Effector memory CD8-positive, alpha-beta T cell (primary cell): Measurements from ENCODE around the gene SAMHD1.
A peak's percentile ranks its signal among the peaks of the same experiment; 100 is the strongest.
"Not testable (repeated sequence)": the region's sequence is repeated elsewhere in the genome, so short reads cannot be mapped to it uniquely, and the experiment has no call there.

Source experiments
- ATAC-seq: fragments of 150-1000 bp; cut with Tn5 transposase; replicated peaks from 2 replicates; pipeline ENCODE4 v1.10.0; 2021; ENCODE audit warnings: mild to moderate bottlenecking, moderate library complexity
- DNase-seq, 3 experiments: peaks; one replicate each; pipeline ENCODE4 v3.0.0; 2021
- H3K27ac Mint-ChIP-seq, 2 donors: one replicate each; pipeline ENCODE4 v1.8.0; 2022; ENCODE audit warnings: mild to moderate bottlenecking in 2 of 2, mixed read lengths in 2 of 2, moderate library complexity in 2 of 2
- H3K27me3 Mint-ChIP-seq, 2 donors: one replicate each; pipeline ENCODE4 v1.8.0; 2022; ENCODE audit warnings: mixed read lengths in 2 of 2
- H3K36me3 Mint-ChIP-seq: one replicate; pipeline ENCODE4 v1.8.0; 2022; ENCODE audit warnings: mild to moderate bottlenecking, moderate library complexity, mixed read lengths; ENCODE audit not compliant: insufficient read depth
- H3K4me1 Mint-ChIP-seq, 2 donors: one replicate each; pipeline ENCODE4 v1.8.0; 2022; ENCODE audit warnings: low read depth in 2 of 2, mixed read lengths in 2 of 2
- H3K4me3 Mint-ChIP-seq, 2 donors: one replicate each; pipeline ENCODE4 v1.8.0; 2022; ENCODE audit warnings: mild to moderate bottlenecking in 2 of 2, mixed read lengths in 2 of 2, moderate library complexity in 2 of 2
- H3K9me3 Mint-ChIP-seq, 2 donors: one replicate each; pipeline ENCODE4 v1.8.0; 2022; ENCODE audit warnings: mixed read lengths in 2 of 2

The SAMHD1 gene

DNA sequence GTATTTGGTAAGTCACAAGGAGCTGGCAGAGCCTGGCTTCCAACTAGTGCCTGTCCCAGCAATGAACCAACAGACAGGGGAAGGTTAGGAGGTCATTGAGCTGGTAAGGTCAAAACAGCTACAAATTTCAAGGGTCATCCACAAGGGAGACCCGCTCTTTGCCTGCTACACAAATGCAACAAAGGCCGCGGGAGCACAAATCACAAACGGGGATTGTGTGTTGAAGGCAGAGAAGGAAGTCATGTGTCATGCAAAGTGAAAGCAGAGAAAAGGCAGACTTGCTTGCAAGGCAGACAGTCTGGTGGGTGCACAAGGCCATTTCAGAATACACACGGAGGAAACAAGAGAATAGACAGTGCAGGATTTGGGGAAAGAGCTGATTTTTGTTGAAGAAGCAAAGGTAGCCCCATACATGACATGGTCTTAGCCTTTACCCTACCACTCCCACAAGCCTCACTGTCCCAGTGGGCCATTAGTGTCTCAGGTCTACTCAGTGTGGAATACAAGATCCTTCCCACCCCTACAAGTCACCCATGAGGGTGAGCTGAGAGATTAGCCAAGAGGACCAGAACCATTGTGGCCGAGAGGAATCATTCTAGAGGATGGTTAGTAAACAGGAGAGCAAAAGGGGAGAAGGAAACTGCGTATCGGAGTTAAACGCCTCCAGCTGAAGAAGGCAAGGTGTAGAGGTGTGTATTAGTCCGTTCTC lies 18.1 kb upstream of the SAMHD1 start:
- no peaks in the 10 kb centered on the region for H3K9me3 Mint-ChIP-seq
- DNase-seq = peak in 1 of 3 experiments; percentile 20
- peak; percentile 74 for ATAC-seq
- no peaks in the 10 kb centered on the region for H3K27me3 Mint-ChIP-seq
- H3K27ac Mint-ChIP-seq = peak overlapping the region; percentile 92 to 97
- peaks cover 29 to 35% of the 10 kb centered on the region in 2 donors for H3K4me1 Mint-ChIP-seq
- peaks cover 4% of the 10 kb centered on the region for H3K36me3 Mint-ChIP-seq
- H3K4me3 Mint-ChIP-seq = peak overlapping the region; percentile 64 to 76

DNA sequence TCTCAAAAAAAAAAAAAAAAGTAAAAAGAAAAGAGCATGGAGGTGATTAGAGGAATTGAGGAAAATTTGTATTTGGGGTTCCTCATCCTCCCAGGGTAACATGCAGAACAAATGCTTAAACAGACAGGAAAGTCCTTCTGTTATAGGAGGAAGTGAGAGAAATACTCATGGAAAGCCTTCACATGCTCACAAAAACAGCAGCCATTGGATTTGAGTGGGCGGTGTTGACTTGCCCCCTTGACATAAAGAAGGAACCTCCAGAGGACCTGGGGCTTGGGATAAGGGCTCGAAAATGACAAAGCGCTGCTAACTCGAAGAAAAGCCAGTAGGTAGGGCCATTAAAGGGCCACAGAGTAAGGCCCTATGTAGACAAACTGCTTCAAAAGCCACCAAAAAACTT lies 17.5 kb upstream of the SAMHD1 start:
- Mint-ChIP-seq H3K4me1 (peaks cover 29 to 35% of the 10 kb centered on the region in 2 donors), H3K36me3 (peaks cover 3% of the 10 kb centered on the region), H3K27ac (peak overlapping the region; percentile 92 to 97), H3K4me3 (peak overlapping the region; percentile 64 to 76), H3K27me3 (no peaks in the 10 kb centered on the region), H3K9me3 (no peaks in the 10 kb centered on the region)
- DNase-seq (no peak), ATAC-seq (no peak)

DNA sequence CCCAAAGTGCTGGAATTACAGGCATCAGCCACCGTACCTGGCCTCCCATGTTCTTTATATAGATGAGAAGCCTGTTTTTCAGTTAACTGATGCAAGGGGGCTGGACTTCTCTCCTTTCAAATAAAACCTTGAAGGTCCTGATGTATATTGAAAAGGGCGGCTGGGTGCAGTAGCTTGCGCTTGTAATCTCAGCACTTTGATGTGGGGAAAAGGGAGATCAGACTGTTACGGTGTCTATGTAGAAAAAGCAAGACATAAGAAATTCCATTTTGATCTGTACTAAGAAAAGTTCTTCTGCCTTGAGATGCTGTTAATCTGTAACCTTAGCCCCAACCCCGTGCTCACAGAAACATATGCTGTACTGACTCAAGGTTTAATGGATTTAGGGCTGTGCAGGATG lies 16.1 kb upstream of the SAMHD1 start:
- Mint-ChIP-seq H3K27ac (no peak overlapping the region), H3K4me3 (no peak overlapping the region), H3K9me3 (no peaks in the 10 kb centered on the region), H3K36me3 (no peaks in the 10 kb centered on the region), H3K4me1 (peaks cover 32 to 38% of the 10 kb centered on the region in 2 donors), H3K27me3 (no peaks in the 10 kb centered on the region)
- DNase-seq (no peak), ATAC-seq (no peak)

DNA sequence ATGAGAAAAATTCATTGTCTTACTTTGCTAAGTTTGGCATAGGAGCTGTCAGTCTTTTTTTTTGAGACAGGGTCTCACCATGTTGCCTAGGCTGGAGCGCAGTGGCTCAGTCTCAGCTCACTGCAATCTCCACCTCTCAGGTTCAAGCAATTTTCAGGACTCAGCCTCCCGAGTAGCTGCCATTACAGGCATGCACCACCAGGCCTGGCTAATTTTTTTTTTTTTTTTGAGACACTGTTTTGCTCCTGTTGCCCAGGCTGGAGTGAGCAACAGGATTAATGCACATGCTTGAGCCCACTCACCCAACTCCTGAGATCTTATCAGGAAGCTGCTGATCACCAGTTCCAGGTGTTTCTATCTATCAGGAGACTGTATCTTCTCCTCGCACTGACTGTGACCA lies 15.5 kb upstream of the SAMHD1 start:
- not testable (repeated sequence) for ATAC-seq, H3K27ac Mint-ChIP-seq, H3K27me3 Mint-ChIP-seq, H3K9me3 Mint-ChIP-seq, DNase-seq, H3K36me3 Mint-ChIP-seq, H3K4me3 Mint-ChIP-seq
- H3K4me1 Mint-ChIP-seq = peaks cover 32 to 35% of the 10 kb centered on the region in 2 donors

DNA sequence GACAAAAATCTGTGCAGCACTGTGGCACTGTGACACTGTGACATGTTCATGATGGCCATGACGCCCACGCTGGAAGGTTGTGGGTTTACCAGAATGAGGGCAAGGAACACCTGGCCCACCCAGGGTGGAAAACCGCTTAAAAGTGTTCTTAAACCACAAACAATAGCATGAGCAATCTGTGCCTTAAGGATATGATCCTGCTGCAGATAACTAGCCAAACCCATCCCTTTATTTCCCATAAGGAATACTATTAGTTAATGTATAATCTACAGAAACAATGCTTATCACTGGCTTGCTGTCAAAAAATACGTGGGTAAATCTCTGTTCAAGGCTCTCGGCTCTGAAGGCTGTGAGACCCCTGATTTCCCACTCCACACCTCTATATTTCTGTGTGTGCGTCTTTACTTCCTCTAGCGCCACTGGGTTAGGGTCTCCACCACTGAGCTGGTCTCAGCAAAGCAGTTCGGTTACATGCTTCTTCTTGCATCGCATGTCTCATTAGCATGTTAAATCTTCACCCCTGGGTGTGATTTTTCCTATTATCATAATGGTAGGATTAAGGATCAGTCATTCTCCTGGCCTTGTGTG lies 10.9 kb upstream of the SAMHD1 start:
- H3K4me3 Mint-ChIP-seq, H3K27ac Mint-ChIP-seq, H3K9me3 Mint-ChIP-seq, H3K36me3 Mint-ChIP-seq, DNase-seq, H3K27me3 Mint-ChIP-seq, H3K4me1 Mint-ChIP-seq: not testable (repeated sequence)
- peak; percentile 24 for ATAC-seq

DNA sequence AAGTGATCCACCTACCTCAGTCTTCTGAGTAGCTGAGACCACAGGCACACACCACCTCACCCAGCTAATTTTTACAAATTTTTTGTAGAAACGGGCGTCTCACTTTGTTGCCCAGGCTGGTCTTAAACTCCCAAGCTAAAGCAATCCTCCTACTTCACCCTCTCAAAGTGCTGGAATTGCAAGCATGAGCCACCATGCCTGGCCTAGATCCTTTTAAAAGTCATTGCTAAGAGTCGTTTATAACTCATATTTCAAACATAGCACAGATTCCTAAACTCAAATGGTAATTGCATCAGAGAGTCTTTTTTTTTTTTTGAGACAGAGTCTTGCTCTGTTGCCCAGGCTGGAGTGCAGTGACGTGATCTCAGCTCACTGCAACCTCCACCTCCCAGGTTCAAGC lies 7.7 kb upstream of the SAMHD1 start:
- no peak for ATAC-seq
- Mint-ChIP-seq H3K9me3 (no peaks in the 10 kb centered on the region), H3K27me3 (no peaks in the 10 kb centered on the region), H3K4me1 (peaks cover 14% of the 10 kb centered on the region in 2 donors), H3K4me3 (no peak overlapping the region), H3K27ac (no peak overlapping the region), H3K36me3 (no peaks in the 10 kb centered on the region)
- no peak for DNase-seq

DNA sequence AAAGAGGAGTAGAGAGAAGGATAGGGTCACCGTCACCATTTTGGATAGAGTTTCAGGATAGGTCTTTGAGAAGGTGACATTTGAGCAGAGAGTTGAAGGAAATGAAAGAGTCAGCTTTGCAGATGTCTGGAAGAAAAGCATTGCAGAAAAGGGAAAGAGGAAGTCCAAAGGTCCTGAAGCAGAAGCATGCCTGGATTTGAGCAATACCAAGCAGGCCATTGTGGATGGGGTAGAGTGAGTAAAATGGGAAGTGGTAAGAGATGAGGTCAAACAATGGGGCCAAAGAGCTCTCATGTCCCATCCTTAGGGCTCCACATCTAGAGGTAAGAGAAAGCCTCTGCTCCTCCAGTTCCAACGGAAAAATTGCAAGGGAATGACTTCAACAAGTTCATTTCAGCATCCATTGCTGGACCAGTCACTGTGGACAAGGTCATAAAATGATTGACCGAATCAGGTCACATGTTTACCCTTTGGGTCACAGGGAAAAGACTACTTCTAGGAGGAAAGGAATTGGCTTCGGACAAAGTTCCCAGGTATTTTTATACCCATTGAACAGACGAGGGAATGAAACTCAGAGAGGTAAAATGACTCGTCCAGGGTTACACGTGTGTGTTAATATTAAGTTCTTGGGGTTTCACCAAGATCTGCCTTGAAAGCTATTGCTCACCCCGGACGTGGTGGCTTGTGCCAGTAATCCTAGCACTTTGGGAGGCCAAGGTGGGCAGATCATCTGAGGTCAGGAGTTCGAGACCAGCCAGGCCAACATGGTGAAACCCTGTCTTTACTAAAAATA lies 6.6 kb upstream of the SAMHD1 start:
- H3K36me3 Mint-ChIP-seq = no peaks in the 10 kb centered on the region
- DNase-seq (no peak), ATAC-seq (no peak)
- H3K9me3 Mint-ChIP-seq = no peaks in the 10 kb centered on the region
- peaks cover 14% of the 10 kb centered on the region in 2 donors for H3K4me1 Mint-ChIP-seq
- no peaks in the 10 kb centered on the region for H3K27me3 Mint-ChIP-seq
- H3K4me3 Mint-ChIP-seq = no peak overlapping the region
- peak overlapping the region in 1 of 2 donors; percentile 77 for H3K27ac Mint-ChIP-seq

DNA sequence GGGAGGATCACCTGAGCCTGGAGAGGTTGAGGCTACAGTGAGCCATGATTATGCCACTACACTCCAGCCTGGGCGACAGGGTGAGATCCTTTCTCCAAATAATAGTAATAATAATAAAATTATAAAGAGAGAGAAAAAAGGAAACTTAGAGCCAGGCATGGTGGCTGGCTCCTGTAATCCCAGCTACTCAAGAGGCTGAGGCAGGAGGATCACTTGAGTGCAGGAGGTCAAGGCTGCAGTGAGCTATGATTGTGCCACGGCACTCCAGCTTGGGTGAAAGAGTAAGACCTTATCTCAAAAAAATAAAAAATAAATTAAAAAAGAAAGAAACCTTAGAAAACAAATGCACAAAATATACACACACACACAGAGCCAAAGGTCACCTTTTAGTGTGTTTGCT lies 5.2 kb upstream of the SAMHD1 start:
- ATAC-seq (no peak), DNase-seq (no peak)
- Mint-ChIP-seq H3K4me3 (no peak overlapping the region), H3K9me3 (no peaks in the 10 kb centered on the region), H3K27ac (no peak overlapping the region), H3K27me3 (no peaks in the 10 kb centered on the region), H3K36me3 (peaks cover 3% of the 10 kb centered on the region), H3K4me1 (peaks cover 16 to 17% of the 10 kb centered on the region in 2 donors)

DNA sequence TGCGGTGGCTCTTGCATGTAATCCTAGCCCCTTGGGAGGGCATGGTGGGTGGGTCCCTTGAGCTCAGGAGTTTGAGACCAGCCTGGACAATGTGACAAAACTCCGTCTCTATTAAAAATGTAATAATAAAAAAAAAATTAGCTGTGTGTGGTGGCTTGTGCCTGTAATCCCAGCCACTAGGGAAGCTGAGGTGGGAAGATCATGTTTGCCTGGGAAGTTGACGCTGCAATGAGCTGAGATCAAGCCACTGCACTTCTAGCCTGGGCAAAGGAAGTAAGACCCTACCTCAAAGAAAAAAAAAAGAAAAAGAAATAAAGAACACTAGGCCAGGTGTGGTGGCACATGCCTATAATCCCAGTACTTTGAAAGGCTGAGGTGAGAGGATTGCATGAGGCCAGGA lies 4.5 kb upstream of the SAMHD1 start:
- DNase-seq = no peak
- H3K27ac Mint-ChIP-seq = peak overlapping the region in 1 of 2 donors; percentile 93
- no peak for ATAC-seq
- peaks cover 10% of the 10 kb centered on the region for H3K36me3 Mint-ChIP-seq
- H3K4me1 Mint-ChIP-seq = peaks cover 18 to 19% of the 10 kb centered on the region in 2 donors
- peak overlapping the region in 1 of 2 donors; percentile 65 for H3K4me3 Mint-ChIP-seq
- no peaks in the 10 kb centered on the region for H3K9me3 Mint-ChIP-seq
- no peaks in the 10 kb centered on the region for H3K27me3 Mint-ChIP-seq

DNA sequence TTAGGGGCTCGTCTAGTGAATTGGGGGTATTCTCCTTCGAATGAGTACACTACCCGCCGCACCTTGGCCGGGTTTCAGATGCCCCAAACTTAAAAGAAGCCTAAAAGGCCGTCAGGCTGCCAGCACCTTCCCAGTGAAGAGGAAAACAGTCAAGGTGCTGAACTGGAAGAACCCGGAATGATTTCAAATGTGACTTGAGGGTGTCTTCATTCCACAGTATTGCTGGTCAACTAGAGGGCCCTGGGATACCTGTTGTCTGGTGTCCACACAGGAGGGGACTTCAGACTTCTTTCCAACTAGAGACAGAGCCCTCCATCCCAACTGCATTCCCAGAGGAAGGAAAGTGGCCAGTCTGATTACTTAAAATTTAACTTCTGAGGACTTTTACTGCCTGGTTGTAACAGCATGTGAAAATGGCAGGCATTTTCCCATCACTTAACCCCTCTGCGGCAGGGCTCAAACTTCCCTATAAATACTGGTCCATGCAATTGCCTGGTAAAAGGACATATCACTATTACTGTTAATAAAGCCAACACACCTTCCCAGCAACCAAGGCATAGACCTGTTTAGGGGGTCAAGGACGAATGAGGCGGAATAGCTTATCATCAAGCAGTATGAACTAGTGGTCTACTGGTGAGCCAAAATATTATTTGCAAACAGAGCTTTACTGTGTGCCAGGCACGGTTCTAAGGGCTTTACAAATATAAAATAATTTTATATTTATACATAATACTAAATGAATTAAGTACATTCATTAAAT lies 651 bp upstream of the SAMHD1 start:
- no peak for ATAC-seq
- Mint-ChIP-seq H3K27ac (peak overlapping the region; percentile 97 to 100), H3K27me3 (no peaks in the 10 kb centered on the region), H3K9me3 (no peaks in the 10 kb centered on the region), H3K4me3 (peak overlapping the region; percentile 93 to 99), H3K36me3 (peaks cover 36% of the 10 kb centered on the region), H3K4me1 (peaks cover 32 to 40% of the 10 kb centered on the region in 2 donors)
- no peak for DNase-seq

DNA sequence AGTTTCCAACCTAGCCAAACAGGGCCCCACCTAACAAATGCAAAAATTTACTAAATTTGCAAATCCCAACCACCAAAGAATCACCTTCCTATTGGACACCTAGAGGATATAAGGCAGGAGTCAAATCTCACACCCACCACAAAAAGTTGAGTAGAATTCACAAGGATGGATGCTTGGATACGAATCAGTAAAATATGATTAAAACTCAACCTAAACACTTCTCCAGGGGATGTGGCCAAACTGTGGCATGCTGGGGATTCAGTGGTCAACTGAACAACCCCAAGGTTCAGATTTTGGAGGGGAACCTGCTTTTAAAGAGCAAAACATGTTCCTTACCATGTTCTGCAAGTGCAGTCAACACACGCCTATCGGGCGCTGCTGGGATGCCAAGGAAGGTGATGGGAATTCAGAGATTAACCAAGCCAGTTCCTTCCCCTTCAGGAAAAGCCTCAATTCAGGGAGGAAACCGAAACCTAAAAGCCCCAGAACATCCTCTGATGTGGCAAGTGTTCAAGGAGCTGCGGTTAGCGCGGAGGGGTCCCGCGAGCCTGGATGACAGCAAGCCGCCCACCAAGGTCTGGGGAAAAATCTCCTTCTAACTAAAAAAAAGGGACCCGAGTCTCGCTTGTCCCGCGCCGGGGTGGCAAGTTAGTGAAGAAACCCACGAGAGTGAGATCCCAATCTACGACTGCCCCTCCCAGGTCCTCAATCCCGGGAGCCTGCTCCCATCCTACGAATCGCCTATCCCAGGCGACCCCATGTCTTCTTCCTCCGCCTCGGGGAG lies 902 bp downstream of the SAMHD1 start:
- Mint-ChIP-seq H3K9me3 (no peaks in the 10 kb centered on the region), H3K4me1 (peaks cover 43 to 53% of the 10 kb centered on the region in 2 donors), H3K4me3 (peak overlapping the region; percentile 93 to 99), H3K27ac (peak overlapping the region; percentile 97 to 100), H3K36me3 (peaks cover 51% of the 10 kb centered on the region), H3K27me3 (no peaks in the 10 kb centered on the region)
- ATAC-seq (peak; percentile 5), DNase-seq (peak in 1 of 3 experiments; percentile 26)

DNA sequence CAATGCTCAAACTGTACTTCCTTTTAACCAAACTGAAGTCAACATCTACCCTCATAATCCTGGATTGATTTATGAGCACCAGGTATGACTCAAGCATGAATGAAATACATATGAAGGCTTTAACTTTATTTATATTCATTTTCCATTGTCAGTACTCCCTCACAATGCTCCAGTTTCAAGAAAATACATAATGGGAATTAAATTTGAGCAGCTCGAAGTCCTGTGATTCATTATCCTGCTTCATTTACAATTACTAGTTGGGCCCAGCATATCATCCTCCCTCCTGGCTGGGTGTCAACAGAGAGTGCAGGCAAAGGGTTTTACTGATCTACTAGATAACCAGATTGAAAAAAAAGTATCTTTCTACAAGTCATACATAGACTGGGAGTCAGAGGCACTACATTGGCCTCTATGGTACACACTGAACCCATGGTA lies 10.1 kb downstream of the SAMHD1 start:
- peak overlapping the region; percentile 0 to 62 for H3K4me3 Mint-ChIP-seq
- peaks cover 86% of the 10 kb centered on the region for H3K36me3 Mint-ChIP-seq
- H3K27ac Mint-ChIP-seq = peak overlapping the region; percentile 99 to 100
- ATAC-seq (no peak), DNase-seq (no peak)
- no peaks in the 10 kb centered on the region for H3K9me3 Mint-ChIP-seq
- peaks cover 47 to 66% of the 10 kb centered on the region in 2 donors for H3K4me1 Mint-ChIP-seq
- H3K27me3 Mint-ChIP-seq = no peaks in the 10 kb centered on the region
